WTC11 (cell line): Measurements from ENCODE around the gene ITPK1. TPM values are rescaled to one million over a fixed set of nuclear protein-coding genes. Genes with fewer than 3 reads are reported as not detected.

ENCODE experiments used
- ATAC-seq: fragments of 200-7000 bp; cut with Tn5 transposase; 2 replicates; pipeline ENCODE4 v1.10.0; 2021; ENCODE audit warnings: mild to moderate bottlenecking, moderate library complexity
- CTCF ChIA-PET: fragments of 300-600 bp; sonication (Branson Sonifier 250); formaldehyde crosslinking; loops from one replicate; lab custom pipeline; 2021; ENCODE audit warnings: antibody characterized with exemption; lab: Charles Lee
- POLR2A ChIA-PET: fragments of 350-600 bp; sonication (Branson Sonifier 250); formaldehyde crosslinking; loops from one replicate; lab custom pipeline; 2021; ENCODE audit warnings: antibody characterized with exemption; lab: Charles Lee
- DNase-seq: peaks from one replicate; pipeline ENCODE4 v3.0.0; 2021; ENCODE audit warnings: low spot score
- H3K27ac Mint-ChIP-seq: 2 replicates; pipeline ENCODE4 v1.8.0; 2021; ENCODE audit warnings: mixed read lengths
- H3K27me3 Mint-ChIP-seq: 2 replicates; pipeline ENCODE4 v1.8.0; 2021; ENCODE audit warnings: low read depth, mild to moderate bottlenecking, moderate library complexity, mixed read lengths
- H3K36me3 Mint-ChIP-seq: 2 replicates; pipeline ENCODE4 v1.8.0; 2021; ENCODE audit warnings: mixed read lengths
- H3K4me1 Mint-ChIP-seq: 2 replicates; pipeline ENCODE4 v1.8.0; 2022; ENCODE audit warnings: mixed read lengths
- H3K4me3 Mint-ChIP-seq: 2 replicates; pipeline ENCODE4 v1.8.0; 2021; ENCODE audit warnings: mild to moderate bottlenecking, moderate library complexity, mixed read lengths
- H3K9me3 Mint-ChIP-seq: 2 replicates; pipeline ENCODE4 v1.8.0; 2021; ENCODE audit warnings: mixed read lengths
- ESRRA ChIP-seq: sonication (generic); formaldehyde crosslinking; IDR thresholded peaks from 2 replicates; pipeline ENCODE4 v1.8.1; 2022; ENCODE audit warnings: mild to moderate bottlenecking, missing genetic modification reagents, borderline replicate concordance
- HMGA2 ChIP-seq: fragments of 250-450 bp; sonication (Bioruptor Pico); IDR thresholded peaks from 2 replicates; pipeline ENCODE4 v1.4.0; 2021; ENCODE audit warnings: mild to moderate bottlenecking, moderate library complexity
- HMGXB4 ChIP-seq: sonication (generic); formaldehyde crosslinking; IDR thresholded peaks from 2 replicates; pipeline ENCODE4 v1.8.1; 2023; ENCODE audit warnings: mild to moderate bottlenecking, moderate library complexity, missing genetic modification reagents
- IRF2 ChIP-seq: sonication (generic); formaldehyde crosslinking; IDR thresholded peaks from 2 replicates; pipeline ENCODE4 v1.8.0; 2022; ENCODE audit warnings: low read depth, missing genetic modification reagents, borderline replicate concordance
- MLX ChIP-seq: sonication (generic); formaldehyde crosslinking; IDR thresholded peaks from 2 replicates; pipeline ENCODE4 v1.8.1; 2023; ENCODE audit warnings: mild to moderate bottlenecking, missing genetic modification reagents, moderate library complexity
- RELA ChIP-seq: sonication (generic); formaldehyde crosslinking; IDR thresholded peaks from 2 replicates; pipeline ENCODE4 v1.8.1; 2022; ENCODE audit warnings: missing genetic modification reagents, mild to moderate bottlenecking, borderline replicate concordance
- SMAD4 ChIP-seq: sonication (generic); formaldehyde crosslinking; IDR thresholded peaks from 2 replicates; pipeline ENCODE4 v1.8.0; 2022; ENCODE audit warnings: mild to moderate bottlenecking, missing genetic modification reagents
- SOX15 ChIP-seq: fragments of 250-450 bp; sonication (Bioruptor Pico); IDR thresholded peaks from 2 replicates; pipeline ENCODE4 v1.9.0; 2021; ENCODE audit warnings: mild to moderate bottlenecking
- ZNF121 ChIP-seq: sonication (generic); formaldehyde crosslinking; IDR thresholded peaks from 2 replicates; pipeline ENCODE4 v1.8.0; 2023; ENCODE audit warnings: missing genetic modification reagents
- ZNF317 ChIP-seq: sonication (generic); formaldehyde crosslinking; IDR thresholded peaks from 2 replicates; pipeline ENCODE4 v1.8.1; 2023; ENCODE audit warnings: low read depth, mild to moderate bottlenecking, moderate library complexity, missing genetic modification reagents, borderline replicate concordance
- ZNF416 ChIP-seq: fragments of 250-450 bp; sonication (Bioruptor Pico); IDR thresholded peaks from 2 replicates; pipeline ENCODE4 v1.9.0; 2021; ENCODE audit warnings: mild to moderate bottlenecking, inconsistent platforms
- ZNF425 ChIP-seq: fragments of 250-450 bp; sonication (Bioruptor Pico); conservative IDR thresholded peaks from 2 replicates; pipeline ENCODE4 v1.9.0; 2021; ENCODE audit warnings: mild to moderate bottlenecking
- total RNA-seq: library from RNA; stranded (reverse); gene quantifications from 3 replicates; pipeline ENCODE4 v1.2.3, GENCODE V29; 2021
- TF ChIP-seq, protein P1 (sequence below): sonication (generic); formaldehyde crosslinking; IDR thresholded peaks from 2 replicates; pipeline ENCODE4 v1.8.1; 2023; ENCODE audit warnings: mild to moderate bottlenecking, missing genetic modification reagents, borderline replicate concordance
- TF ChIP-seq, protein P2 (sequence below): fragments of 250-450 bp; sonication (Bioruptor Pico); IDR thresholded peaks from 2 replicates; pipeline ENCODE4 v1.9.0; 2021; ENCODE audit warnings: moderate library complexity, mild to moderate bottlenecking, inconsistent platforms, borderline replicate concordance
- TF ChIP-seq, protein P3 (sequence below): sonication (generic); formaldehyde crosslinking; IDR thresholded peaks from 2 replicates; pipeline ENCODE4 v1.8.0; 2022; ENCODE audit warnings: mild to moderate bottlenecking, missing genetic modification reagents
- TF ChIP-seq, protein P4 (sequence below): sonication (generic); formaldehyde crosslinking; IDR thresholded peaks from 2 replicates; pipeline ENCODE4 v1.8.0; 2023; ENCODE audit warnings: missing genetic modification reagents, mild to moderate bottlenecking, borderline replicate concordance

ITPK1 gene
- total RNA-seq, 1 experiment from 2014 or later: 144 TPM

- H3K27ac Mint-ChIP-seq: peak overlapping the region; percentile 60
- peaks cover 6% of the 10 kb centered on the region; the same call in 1 of the 2 replicates for H3K36me3 Mint-ChIP-seq
- no peak overlapping the region for H3K4me3 Mint-ChIP-seq
- no peaks in the 10 kb centered on the region for H3K27me3 Mint-ChIP-seq
- ChIA-PET CTCF (interaction anchor here (0.7 kb wide), 1 partner anchor 91 kb away, joined by 3 read pairs; no protein-coding TSS in a partner anchor), POLR2A (no interaction called here)
- no peak for TF ChIP-seq ZNF121 (CRISPR knock-in tag)
- TF ChIP-seq IRF2 (CRISPR knock-in tag): no peak
- TF ChIP-seq, protein P1, sequence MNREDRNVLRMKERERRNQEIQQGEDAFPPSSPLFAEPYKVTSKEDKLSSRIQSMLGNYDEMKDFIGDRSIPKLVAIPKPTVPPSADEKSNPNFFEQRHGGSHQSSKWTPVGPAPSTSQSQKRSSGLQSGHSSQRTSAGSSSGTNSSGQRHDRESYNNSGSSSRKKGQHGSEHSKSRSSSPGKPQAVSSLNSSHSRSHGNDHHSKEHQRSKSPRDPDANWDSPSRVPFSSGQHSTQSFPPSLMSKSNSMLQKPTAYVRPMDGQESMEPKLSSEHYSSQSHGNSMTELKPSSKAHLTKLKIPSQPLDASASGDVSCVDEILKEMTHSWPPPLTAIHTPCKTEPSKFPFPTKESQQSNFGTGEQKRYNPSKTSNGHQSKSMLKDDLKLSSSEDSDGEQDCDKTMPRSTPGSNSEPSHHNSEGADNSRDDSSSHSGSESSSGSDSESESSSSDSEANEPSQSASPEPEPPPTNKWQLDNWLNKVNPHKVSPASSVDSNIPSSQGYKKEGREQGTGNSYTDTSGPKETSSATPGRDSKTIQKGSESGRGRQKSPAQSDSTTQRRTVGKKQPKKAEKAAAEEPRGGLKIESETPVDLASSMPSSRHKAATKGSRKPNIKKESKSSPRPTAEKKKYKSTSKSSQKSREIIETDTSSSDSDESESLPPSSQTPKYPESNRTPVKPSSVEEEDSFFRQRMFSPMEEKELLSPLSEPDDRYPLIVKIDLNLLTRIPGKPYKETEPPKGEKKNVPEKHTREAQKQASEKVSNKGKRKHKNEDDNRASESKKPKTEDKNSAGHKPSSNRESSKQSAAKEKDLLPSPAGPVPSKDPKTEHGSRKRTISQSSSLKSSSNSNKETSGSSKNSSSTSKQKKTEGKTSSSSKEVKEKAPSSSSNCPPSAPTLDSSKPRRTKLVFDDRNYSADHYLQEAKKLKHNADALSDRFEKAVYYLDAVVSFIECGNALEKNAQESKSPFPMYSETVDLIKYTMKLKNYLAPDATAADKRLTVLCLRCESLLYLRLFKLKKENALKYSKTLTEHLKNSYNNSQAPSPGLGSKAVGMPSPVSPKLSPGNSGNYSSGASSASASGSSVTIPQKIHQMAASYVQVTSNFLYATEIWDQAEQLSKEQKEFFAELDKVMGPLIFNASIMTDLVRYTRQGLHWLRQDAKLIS (CRISPR knock-in tag): no peak
- TF ChIP-seq SOX15 (CRISPR knock-in tag): no peak
- TF ChIP-seq ZNF425 (CRISPR knock-in tag): no peak
- TF ChIP-seq HMGXB4 (CRISPR knock-in tag): no peak
- no peak for TF ChIP-seq ESRRA (CRISPR knock-in tag)
- TF ChIP-seq, protein P2, sequence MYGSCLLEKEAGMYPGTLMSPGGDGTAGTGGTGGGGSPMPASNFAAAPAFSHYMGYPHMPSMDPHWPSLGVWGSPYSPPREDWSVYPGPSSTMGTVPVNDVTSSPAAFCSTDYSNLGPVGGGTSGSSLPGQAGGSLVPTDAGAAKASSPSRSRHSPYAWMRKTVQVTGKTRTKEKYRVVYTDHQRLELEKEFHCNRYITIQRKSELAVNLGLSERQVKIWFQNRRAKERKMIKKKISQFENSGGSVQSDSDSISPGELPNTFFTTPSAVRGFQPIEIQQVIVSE (CRISPR knock-in tag): no peak
- TF ChIP-seq ZNF317 (CRISPR knock-in tag): no peak
- TF ChIP-seq RELA (CRISPR knock-in tag): no peak
- ATAC-seq: no peak
- no peaks in the 10 kb centered on the region for H3K9me3 Mint-ChIP-seq
- H3K4me1 Mint-ChIP-seq: peaks cover 35% of the 10 kb centered on the region
- DNase-seq: no peak
Measured at GRCh38 chr14:93014058-93015023, 101.4 kb downstream of the ITPK1 start.

- DNase-seq: no peak
- no peaks in the 10 kb centered on the region for H3K27me3 Mint-ChIP-seq
- H3K4me3 Mint-ChIP-seq: no peak overlapping the region
- no peak for ATAC-seq
- H3K36me3 Mint-ChIP-seq: peaks cover 6% of the 10 kb centered on the region; the same call in 1 of the 2 replicates
- ChIA-PET POLR2A (no interaction called here), CTCF (interaction anchor here (1.1 to 2.6 kb wide), 2 partner anchors 61 to 119 kb away, joined by 3 to 6 read pairs; no protein-coding TSS in a partner anchor)
- H3K9me3 Mint-ChIP-seq: no peaks in the 10 kb centered on the region
- peak overlapping the region; percentile 60 for H3K27ac Mint-ChIP-seq
- H3K4me1 Mint-ChIP-seq: peaks cover 26% of the 10 kb centered on the region
- TF ChIP-seq ZNF416 (CRISPR knock-in tag) (no peak), SMAD4 (no peak), MLX (CRISPR knock-in tag) (no peak), HMGA2 (CRISPR knock-in tag) (no peak)
- TF ChIP-seq, protein P3, sequence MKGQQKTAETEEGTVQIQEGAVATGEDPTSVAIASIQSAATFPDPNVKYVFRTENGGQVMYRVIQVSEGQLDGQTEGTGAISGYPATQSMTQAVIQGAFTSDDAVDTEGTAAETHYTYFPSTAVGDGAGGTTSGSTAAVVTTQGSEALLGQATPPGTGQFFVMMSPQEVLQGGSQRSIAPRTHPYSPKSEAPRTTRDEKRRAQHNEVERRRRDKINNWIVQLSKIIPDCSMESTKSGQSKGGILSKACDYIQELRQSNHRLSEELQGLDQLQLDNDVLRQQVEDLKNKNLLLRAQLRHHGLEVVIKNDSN (CRISPR knock-in tag): no peak
- TF ChIP-seq, protein P4, sequence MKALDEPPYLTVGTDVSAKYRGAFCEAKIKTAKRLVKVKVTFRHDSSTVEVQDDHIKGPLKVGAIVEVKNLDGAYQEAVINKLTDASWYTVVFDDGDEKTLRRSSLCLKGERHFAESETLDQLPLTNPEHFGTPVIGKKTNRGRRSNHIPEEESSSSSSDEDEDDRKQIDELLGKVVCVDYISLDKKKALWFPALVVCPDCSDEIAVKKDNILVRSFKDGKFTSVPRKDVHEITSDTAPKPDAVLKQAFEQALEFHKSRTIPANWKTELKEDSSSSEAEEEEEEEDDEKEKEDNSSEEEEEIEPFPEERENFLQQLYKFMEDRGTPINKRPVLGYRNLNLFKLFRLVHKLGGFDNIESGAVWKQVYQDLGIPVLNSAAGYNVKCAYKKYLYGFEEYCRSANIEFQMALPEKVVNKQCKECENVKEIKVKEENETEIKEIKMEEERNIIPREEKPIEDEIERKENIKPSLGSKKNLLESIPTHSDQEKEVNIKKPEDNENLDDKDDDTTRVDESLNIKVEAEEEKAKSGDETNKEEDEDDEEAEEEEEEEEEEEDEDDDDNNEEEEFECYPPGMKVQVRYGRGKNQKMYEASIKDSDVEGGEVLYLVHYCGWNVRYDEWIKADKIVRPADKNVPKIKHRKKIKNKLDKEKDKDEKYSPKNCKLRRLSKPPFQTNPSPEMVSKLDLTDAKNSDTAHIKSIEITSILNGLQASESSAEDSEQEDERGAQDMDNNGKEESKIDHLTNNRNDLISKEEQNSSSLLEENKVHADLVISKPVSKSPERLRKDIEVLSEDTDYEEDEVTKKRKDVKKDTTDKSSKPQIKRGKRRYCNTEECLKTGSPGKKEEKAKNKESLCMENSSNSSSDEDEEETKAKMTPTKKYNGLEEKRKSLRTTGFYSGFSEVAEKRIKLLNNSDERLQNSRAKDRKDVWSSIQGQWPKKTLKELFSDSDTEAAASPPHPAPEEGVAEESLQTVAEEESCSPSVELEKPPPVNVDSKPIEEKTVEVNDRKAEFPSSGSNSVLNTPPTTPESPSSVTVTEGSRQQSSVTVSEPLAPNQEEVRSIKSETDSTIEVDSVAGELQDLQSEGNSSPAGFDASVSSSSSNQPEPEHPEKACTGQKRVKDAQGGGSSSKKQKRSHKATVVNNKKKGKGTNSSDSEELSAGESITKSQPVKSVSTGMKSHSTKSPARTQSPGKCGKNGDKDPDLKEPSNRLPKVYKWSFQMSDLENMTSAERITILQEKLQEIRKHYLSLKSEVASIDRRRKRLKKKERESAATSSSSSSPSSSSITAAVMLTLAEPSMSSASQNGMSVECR (CRISPR knock-in tag): no peak
Measured at GRCh38 chr14:93012951-93013719, 102.6 kb downstream of the ITPK1 start.
